Parathyroid adenoma (tissue), 2 donors: ENCODE measurements around the gene HOXB8.
A peak's percentile ranks its signal among the peaks of the same experiment; 100 is the strongest.

Source experiments
- H2AFZ ChIP-seq: fragments of 300-600 bp; sonication (generic); one replicate; pipeline ENCODE4 v1.7.0; 2017; ENCODE audit warnings: antibody characterized with exemption, mild to moderate bottlenecking
- H3K27ac ChIP-seq: fragments of 300-600 bp; sonication (generic); one replicate; pipeline ENCODE4 v1.7.0; 2017
- H3K27me3 ChIP-seq: fragments of 300-600 bp; sonication (generic); one replicate; pipeline ENCODE4 v1.7.0; 2017; ENCODE audit warnings: low read length; ENCODE audit not compliant: control insufficient read depth, insufficient read depth
- H3K36me3 ChIP-seq: fragments of 300-600 bp; sonication (generic); one replicate; pipeline ENCODE4 v1.7.0; 2017; ENCODE audit warnings: low read length; ENCODE audit not compliant: control insufficient read depth, insufficient read depth
- H3K4me1 ChIP-seq: fragments of 300-600 bp; sonication (generic); one replicate; pipeline ENCODE4 v1.7.0; 2017; ENCODE audit warnings: control low read depth
- H3K4me2 ChIP-seq: fragments of 300-600 bp; sonication (generic); one replicate; pipeline ENCODE4 v1.7.0; 2017; ENCODE audit warnings: low read length
- H3K4me3 ChIP-seq: fragments of 300-600 bp; sonication (generic); one replicate; pipeline ENCODE4 v1.7.0; 2017; ENCODE audit warnings: low read depth, low read length
- H3K79me2 ChIP-seq: fragments of 300-600 bp; sonication (generic); one replicate; pipeline ENCODE4 v1.7.0; 2017; ENCODE audit warnings: control low read depth
- H3K9ac ChIP-seq: fragments of 300-600 bp; sonication (generic); one replicate; pipeline ENCODE4 v1.7.0; 2017; ENCODE audit warnings: mild to moderate bottlenecking
- H3K9me3 ChIP-seq: fragments of 300-600 bp; sonication (generic); one replicate; pipeline ENCODE4 v1.7.0; 2017; ENCODE audit warnings: low read length; ENCODE audit not compliant: control insufficient read depth
- CTCF ChIP-seq: fragments of 300-600 bp; sonication (generic); IDR thresholded peaks from one replicate; pipeline ENCODE4 v1.7.0; 2017; ENCODE audit warnings: antibody characterized with exemption, mild to moderate bottlenecking
- donor health status: primary hyperparathyroidism.

Gene HOXB8

DNA sequence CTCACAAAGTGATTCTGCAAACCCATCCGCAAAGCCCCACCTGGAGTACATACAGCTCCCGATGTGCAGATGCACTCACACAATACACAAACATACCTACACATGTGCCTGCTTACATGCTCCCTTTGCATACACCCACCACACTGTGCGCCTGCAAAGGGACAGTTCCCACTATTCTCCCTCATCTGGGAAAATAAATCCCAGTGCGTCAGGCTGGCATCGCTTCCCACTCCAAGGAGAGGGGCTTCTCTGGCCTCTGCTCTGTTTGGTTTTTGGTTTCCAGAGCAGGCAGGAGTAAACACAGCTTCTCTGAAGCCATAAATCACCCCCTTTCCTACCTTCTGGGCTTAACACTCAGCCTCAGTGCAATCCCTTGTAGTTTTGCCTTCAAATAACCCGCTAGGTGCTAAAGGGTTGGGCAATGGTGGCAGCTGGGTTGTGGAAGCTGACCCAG lies 51.7 kb downstream of the HOXB8 start:
- H3K9me3 ChIP-seq = no peaks in the 10 kb centered on the region
- H3K36me3 ChIP-seq = no peaks in the 10 kb centered on the region
- no peak overlapping the region for H3K27ac ChIP-seq
- H3K79me2 ChIP-seq = no peaks in the 10 kb centered on the region
- no peak overlapping the region for H2AFZ ChIP-seq
- H3K9ac ChIP-seq = no peak overlapping the region
- no peak for TF ChIP-seq CTCF
- peak overlapping the region; percentile 22 for H3K4me2 ChIP-seq
- H3K27me3 ChIP-seq = no peaks in the 10 kb centered on the region
- H3K4me3 ChIP-seq = peak overlapping the region; percentile 5
- no peaks in the 10 kb centered on the region for H3K4me1 ChIP-seq

DNA sequence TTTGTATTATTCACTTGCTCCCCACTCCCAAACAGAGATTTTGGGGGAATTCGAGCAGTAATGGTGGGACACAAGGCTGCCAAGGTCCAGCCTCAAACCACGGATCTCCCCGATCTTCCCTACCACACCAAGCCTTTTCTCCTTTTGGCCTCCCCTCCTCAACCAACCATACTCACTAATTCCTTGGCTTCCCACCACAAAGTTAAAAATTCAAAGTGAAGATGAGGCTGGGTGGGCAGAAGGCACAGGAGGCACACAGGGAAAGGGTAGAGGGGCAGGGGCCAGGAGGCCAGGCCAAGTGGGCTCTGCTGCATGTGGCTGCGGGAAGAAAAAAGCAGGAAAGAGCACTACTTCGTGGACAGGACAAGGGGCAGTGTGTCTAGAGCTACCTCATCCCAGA lies 52.2 kb downstream of the HOXB8 start:
- no peak overlapping the region for H3K27ac ChIP-seq

More for the DNA sequence above, 52.2 kb downstream of the HOXB8 start:
- H3K79me2 ChIP-seq = no peaks in the 10 kb centered on the region
- H3K27me3 ChIP-seq = no peaks in the 10 kb centered on the region
- no peak overlapping the region for H2AFZ ChIP-seq
- no peak overlapping the region for H3K9ac ChIP-seq
- no peaks in the 10 kb centered on the region for H3K4me1 ChIP-seq
- no peaks in the 10 kb centered on the region for H3K36me3 ChIP-seq
- peak overlapping the region; percentile 5 for H3K4me3 ChIP-seq
- H3K9me3 ChIP-seq = no peaks in the 10 kb centered on the region
- H3K4me2 ChIP-seq = peak overlapping the region; percentile 59
- no peak for TF ChIP-seq CTCF
